Gastrocnemius medialis (tissue), 4 donors: ENCODE results near the gene HELZ2. TPM values are rescaled to one million over a fixed set of nuclear protein-coding genes. Genes with fewer than 3 reads are reported as not detected.

Source experiments
- ATAC-seq, 2 donors: fragments of 150-250 bp; one replicate each; pipeline ENCODE4 v1.9.1; 2016
- DNase-seq, 2 donors: peaks; one replicate each; pipeline ENCODE4 v3.0.0-alpha.2; 2019
- H3K27ac ChIP-seq, 4 donors: fragments of 200-600 bp; sonication (generic); 1 replicate in 1 of 4; 2 replicates in 3 of 4; pipeline ENCODE4 v1.5.1; 2016 to 2018; ENCODE audit warnings: mild to moderate bottlenecking in 2 of 4, moderate library complexity in 1 of 4
- H3K27me3 ChIP-seq, 3 donors: fragments of 200-600 bp; sonication (generic) in 2 of 3; 1 replicate in 1 of 3; 2 replicates in 2 of 3; pipeline versions ENCODE4 v1.5.1 to v1.6.0; 2016 to 2019; ENCODE audit warnings: mild to moderate bottlenecking in 1 of 3, moderate library complexity in 1 of 3
- H3K36me3 ChIP-seq, 2 donors: fragments of 200-600 bp; sonication (generic) in 1 of 2; one replicate each; pipeline ENCODE4 v1.5.1; 2017 to 2018
- H3K4me1 ChIP-seq, 2 donors: fragments of 200-600 bp; sonication (generic) in 1 of 2; one replicate each; pipeline ENCODE4 v1.5.1; 2016 to 2017; ENCODE audit warnings: mild to moderate bottlenecking in 2 of 2
- H3K4me3 ChIP-seq, 4 donors: fragments of 200-600 bp; sonication (generic) in 3 of 4; 1 replicate in 1 of 4; 2 replicates in 3 of 4; pipeline ENCODE4 v1.5.1; 2016 to 2019; ENCODE audit warnings: mild to moderate bottlenecking in 2 of 4
- H3K9me3 ChIP-seq, 3 donors: fragments of 200-600 bp; sonication (generic) in 2 of 3; 1 replicate in 1 of 3; 2 replicates in 2 of 3; pipeline ENCODE4 v1.5.1; 2016 to 2019
- POLR2A ChIP-seq, 2 donors: fragments of 450-650 bp; IDR thresholded peaks; one replicate each; pipeline ENCODE4 v1.6.1; 2017; ENCODE audit warnings: antibody characterized with exemption in 2 of 2, mild to moderate bottlenecking in 2 of 2, moderate library complexity in 2 of 2
- in situ Hi-C, 4 donors: fragments of 200-750 bp; cut with MboI; loops; one replicate each; pipeline versions ENCODE4 v1.15.0 to v1.8.0; 2017; ENCODE audit warnings: low sequenced_read_pairs in 4 of 4
- intact Hi-C: fragments of 100-400 bp; cut with DNase I; formaldehyde crosslinking; loops from one replicate; pipeline ENCODE4 v1.15.1; 2023; ENCODE audit warnings: low total_unique reads
- total RNA-seq, 4 donors: library from RNA; depleted of rRNA; stranded (reverse); fragments of >200 nt; gene quantifications; one replicate each; pipeline versions ENCODE4 v1.1.0 to v1.2.3, GENCODE V29; 2016
- TF ChIP-seq, protein P1 (sequence below), 5 experiments: fragments of 450-650 bp in 3 of 5; fragments of 200-600 bp in 2 of 5; sonication (generic) in 2 of 5; IDR thresholded peaks in 4 of 5; conservative IDR thresholded peaks in 1 of 5; 1 replicate in 4 of 5; 2 replicates in 1 of 5; pipeline ENCODE4 v1.5.1; 2016 to 2019; ENCODE audit warnings: antibody characterized with exemption in 5 of 5, mild to moderate bottlenecking in 3 of 5, moderate library complexity in 3 of 5

Gene HELZ2
- total RNA-seq, 4 donors from 2014 or later: 1.7 to 6.2 (median 3.6) TPM

DNA sequence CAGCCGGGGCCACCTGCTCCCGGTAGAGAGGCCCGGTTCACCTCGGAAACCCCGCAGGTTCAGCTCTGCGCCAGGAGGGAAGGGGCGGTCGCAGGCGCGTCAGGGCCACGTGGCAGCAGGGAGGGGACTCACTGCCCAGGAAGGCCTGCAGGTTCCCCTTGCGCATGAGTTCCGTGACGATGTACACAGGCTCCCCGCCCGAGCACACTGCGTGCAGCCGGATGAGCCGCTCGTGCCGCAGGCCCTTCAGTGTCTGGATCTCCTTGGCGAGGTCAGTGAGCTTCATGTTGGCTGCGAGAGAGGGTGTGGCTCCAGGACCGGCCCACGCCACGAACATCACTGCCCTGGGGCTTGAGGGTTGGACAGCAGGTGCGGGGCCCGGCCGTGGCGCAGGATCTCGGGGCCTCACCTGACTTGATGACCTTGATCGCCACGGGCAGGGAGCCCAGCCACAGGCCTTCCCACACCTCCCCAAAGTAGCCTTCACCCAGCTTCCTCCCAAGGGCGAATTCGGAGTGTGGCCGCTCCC lies 31.9 kb downstream of the HELZ2 start:
- ATAC-seq (no peak), DNase-seq (no peak)
- intact Hi-C loops: no loop called here
- no peak overlapping the region for H3K4me3 ChIP-seq
- H3K27me3 ChIP-seq: peaks cover 6 to 10% (median 9%) of the 10 kb centered on the region in 3 donors
- peaks cover 0 to 4% of the 10 kb centered on the region in 2 donors for H3K4me1 ChIP-seq
- no peak overlapping the region for H3K27ac ChIP-seq
- H3K36me3 ChIP-seq: no peaks in the 10 kb centered on the region
- no peaks in the 10 kb centered on the region for H3K9me3 ChIP-seq
- in situ Hi-C loops: loop anchor here in 1 of 4 donors (25.0 kb wide), 1 partner anchor 95 kb away; the partner anchor contains the start of gene GMEB2
- no peak for TF ChIP-seq POLR2A (IDR thresholded peaks at IDR 0.05)
- TF ChIP-seq, protein P1, sequence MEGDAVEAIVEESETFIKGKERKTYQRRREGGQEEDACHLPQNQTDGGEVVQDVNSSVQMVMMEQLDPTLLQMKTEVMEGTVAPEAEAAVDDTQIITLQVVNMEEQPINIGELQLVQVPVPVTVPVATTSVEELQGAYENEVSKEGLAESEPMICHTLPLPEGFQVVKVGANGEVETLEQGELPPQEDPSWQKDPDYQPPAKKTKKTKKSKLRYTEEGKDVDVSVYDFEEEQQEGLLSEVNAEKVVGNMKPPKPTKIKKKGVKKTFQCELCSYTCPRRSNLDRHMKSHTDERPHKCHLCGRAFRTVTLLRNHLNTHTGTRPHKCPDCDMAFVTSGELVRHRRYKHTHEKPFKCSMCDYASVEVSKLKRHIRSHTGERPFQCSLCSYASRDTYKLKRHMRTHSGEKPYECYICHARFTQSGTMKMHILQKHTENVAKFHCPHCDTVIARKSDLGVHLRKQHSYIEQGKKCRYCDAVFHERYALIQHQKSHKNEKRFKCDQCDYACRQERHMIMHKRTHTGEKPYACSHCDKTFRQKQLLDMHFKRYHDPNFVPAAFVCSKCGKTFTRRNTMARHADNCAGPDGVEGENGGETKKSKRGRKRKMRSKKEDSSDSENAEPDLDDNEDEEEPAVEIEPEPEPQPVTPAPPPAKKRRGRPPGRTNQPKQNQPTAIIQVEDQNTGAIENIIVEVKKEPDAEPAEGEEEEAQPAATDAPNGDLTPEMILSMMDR (IDR thresholded peaks at IDR 0.05 in 4 of 5, conservative IDR thresholded peaks at IDR 0.05 in 1 of 5): no peak

DNA sequence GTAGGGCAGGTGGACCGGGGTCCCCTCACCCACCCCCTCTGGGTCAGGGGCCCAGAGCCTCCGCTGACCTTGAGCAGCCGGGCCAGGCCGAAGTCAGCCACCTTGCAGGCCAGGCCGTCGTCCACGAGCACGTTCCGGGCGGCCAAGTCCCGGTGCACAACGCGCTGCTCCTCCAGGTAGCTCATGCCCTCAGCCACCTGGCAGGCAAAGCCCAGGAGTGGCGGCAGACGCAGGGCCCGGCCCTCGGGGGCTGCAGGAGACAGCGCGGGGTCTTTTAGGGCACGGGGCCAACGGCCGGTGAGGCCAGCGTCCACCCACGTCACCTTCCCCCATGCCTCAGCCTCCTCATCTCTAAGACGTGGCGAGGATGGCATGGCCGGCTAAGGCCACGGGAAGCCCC lies 32.7 kb downstream of the HELZ2 start:
- in situ Hi-C loops: loop anchor here in 1 of 4 donors (25.0 kb wide), 1 partner anchor 96 kb away; the partner anchor contains the start of gene GMEB2
- Histone ChIP-seq H3K27ac (no peak overlapping the region), H3K4me3 (no peak overlapping the region), H3K36me3 (no peaks in the 10 kb centered on the region), H3K4me1 (peaks cover 0 to 4% of the 10 kb centered on the region in 2 donors), H3K9me3 (no peaks in the 10 kb centered on the region), H3K27me3 (peaks cover 4 to 10% (median 8%) of the 10 kb centered on the region in 3 donors)
- no peak for DNase-seq
- intact Hi-C loops: no loop called here
- no peak for TF ChIP-seq POLR2A (IDR thresholded peaks at IDR 0.05)
- TF ChIP-seq, protein P1 (IDR thresholded peaks at IDR 0.05 in 4 of 5, conservative IDR thresholded peaks at IDR 0.05 in 1 of 5): no peak
- no peak for ATAC-seq

DNA sequence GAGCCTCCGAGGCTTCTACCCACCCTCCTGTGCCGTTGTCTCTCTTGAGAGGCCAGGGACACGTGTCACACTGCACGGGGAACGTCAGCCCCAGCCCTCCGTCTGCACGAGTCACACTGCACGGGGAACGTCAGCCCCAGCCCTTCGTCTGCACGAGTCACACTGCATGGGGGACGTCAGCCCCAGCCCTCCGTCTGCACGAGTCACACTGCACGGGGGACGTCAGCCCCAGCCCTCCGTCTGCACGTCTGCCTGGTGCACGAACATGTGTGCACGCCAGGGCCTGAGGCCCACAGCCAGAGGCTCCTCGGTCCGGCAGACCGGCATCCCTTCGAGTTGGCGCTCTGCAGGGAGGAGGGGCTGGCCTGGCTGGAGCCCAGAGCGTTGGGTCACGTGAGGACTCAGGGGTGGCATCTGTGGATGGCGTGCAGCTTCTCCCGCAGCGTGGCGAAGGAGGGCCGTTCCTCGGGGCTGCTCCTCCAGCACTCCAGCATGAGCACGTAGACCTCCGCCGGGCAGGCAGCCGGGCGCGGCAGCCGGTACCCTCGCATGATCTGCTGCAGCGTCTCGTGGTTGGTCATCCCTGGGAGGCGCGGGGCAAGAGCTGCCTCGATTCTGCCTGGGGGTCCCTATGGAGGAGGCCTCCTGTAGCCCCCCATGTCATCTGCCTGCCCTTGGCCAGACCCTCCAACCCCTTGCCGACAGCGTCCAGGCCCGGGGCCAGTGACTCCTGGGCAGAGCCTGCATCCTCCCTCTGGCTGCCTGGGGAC lies 33.4 kb downstream of the HELZ2 start:
- Histone ChIP-seq H3K36me3 (no peaks in the 10 kb centered on the region), H3K27ac (no peak overlapping the region), H3K9me3 (no peaks in the 10 kb centered on the region), H3K27me3 (peaks cover 4 to 11% (median 8%) of the 10 kb centered on the region in 3 donors), H3K4me3 (no peak overlapping the region), H3K4me1 (peaks cover 0 to 4% of the 10 kb centered on the region in 2 donors)
- ATAC-seq (no peak), DNase-seq (no peak)
- no peak for TF ChIP-seq POLR2A (IDR thresholded peaks at IDR 0.05)
- TF ChIP-seq, protein P1 (IDR thresholded peaks at IDR 0.05 in 4 of 5, conservative IDR thresholded peaks at IDR 0.05 in 1 of 5): no peak
- in situ Hi-C loops: loop anchor here in 1 of 4 donors (25.0 kb wide), 1 partner anchor 97 kb away; the partner anchor contains the start of gene GMEB2
- intact Hi-C loops: no loop called here

DNA sequence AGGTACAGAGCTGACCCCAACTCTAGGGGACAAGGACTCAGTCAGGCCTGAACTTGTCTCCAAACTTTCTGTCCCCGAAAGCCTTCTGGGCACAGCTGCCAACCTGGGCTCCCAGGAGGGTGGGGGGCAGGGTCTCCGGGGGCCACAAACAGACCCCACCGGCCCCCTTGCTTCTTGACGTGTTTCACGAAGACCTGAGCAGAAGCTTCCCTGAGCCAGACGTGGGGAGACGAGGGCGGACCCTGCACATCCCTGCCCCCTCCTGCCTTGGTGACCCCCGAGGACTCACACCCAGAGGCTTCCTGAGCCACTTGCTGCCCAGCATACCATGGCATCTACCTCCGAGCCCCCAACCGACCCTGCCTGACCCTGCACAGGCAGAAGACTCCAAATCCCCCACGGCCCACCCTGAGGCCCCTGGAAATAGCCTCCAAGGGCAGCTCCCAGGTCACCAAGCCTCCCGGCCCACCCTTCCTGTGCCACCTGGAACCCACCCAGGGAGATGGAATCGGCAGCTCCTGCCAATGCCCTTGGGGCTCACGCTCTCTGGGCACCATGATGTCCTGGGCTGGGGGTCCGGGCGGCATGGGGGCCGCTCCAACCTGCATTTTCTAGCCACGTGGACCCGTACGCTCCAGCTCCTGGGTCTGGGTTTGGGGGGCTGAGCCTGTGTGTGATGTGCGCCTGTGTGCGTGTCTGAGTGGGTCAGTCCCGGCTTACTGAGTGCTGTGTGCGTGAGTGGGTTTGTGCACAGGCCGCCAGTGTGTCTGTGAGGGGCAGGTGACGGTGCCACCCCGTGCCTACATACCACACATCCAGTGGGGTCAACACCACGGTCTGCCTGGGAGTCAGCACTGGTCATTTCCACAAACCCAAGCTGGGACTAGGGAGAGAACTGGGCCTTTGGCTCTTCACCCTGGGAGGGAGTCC lies 34.3 kb downstream of the HELZ2 start:
- Histone ChIP-seq H3K27me3 (peaks cover 9 to 19% (median 16%) of the 10 kb centered on the region in 3 donors), H3K4me3 (no peak overlapping the region), H3K4me1 (peaks cover 0 to 4% of the 10 kb centered on the region in 2 donors), H3K36me3 (no peaks in the 10 kb centered on the region), H3K9me3 (no peaks in the 10 kb centered on the region), H3K27ac (no peak overlapping the region)
- no peak for DNase-seq
- ATAC-seq: no peak
- intact Hi-C loops: loop anchor here (2.0 to 5.0 kb wide), 2 partner anchors 73 to 257 kb away; no protein-coding TSS in a partner anchor
- in situ Hi-C loops: loop anchor here in 1 of 4 donors (25.0 kb wide), 1 partner anchor 98 kb away; the partner anchor contains the start of gene GMEB2
- TF ChIP-seq, protein P1 (IDR thresholded peaks at IDR 0.05 in 4 of 5, conservative IDR thresholded peaks at IDR 0.05 in 1 of 5): no peak
- no peak for TF ChIP-seq POLR2A (IDR thresholded peaks at IDR 0.05)
